Gastrocnemius medialis (tissue), 4 donors: Measurements from ENCODE around the gene MGAT4C.

ENCODE experiments used
- CTCF ChIP-seq, 5 experiments: fragments of 450-650 bp in 3 of 5; fragments of 200-600 bp in 2 of 5; sonication (generic) in 2 of 5; IDR thresholded peaks in 4 of 5; conservative IDR thresholded peaks in 1 of 5; 1 replicate in 4 of 5; 2 replicates in 1 of 5; pipeline ENCODE4 v1.5.1; 2016 to 2019; ENCODE audit warnings: antibody characterized with exemption in 5 of 5, mild to moderate bottlenecking in 3 of 5, moderate library complexity in 3 of 5
- POLR2A ChIP-seq, 2 donors: fragments of 450-650 bp; IDR thresholded peaks; one replicate each; pipeline ENCODE4 v1.6.1; 2017; ENCODE audit warnings: antibody characterized with exemption in 2 of 2, mild to moderate bottlenecking in 2 of 2, moderate library complexity in 2 of 2

GRCh38 chr12:86213012-86213411, 43.2 kb downstream of the MGAT4C start:
- TF ChIP-seq CTCF (IDR thresholded peaks at IDR 0.05 in 4 of 5, conservative IDR thresholded peaks at IDR 0.05 in 1 of 5): no peak
- TF ChIP-seq POLR2A (IDR thresholded peaks at IDR 0.05): no peak
